ENCODE data around the gene THNSL1. TPM values are rescaled to one million over a fixed set of nuclear protein-coding genes. Genes with fewer than 3 reads are reported as not detected.
A peak's percentile ranks its signal among the peaks of the same experiment; 100 is the strongest.

Gene THNSL1
- total and polyA plus RNA-seq, 12 donors: 1.4 to 6.8 (median 5.1) TPM

GRCh38 chr10:24969841-24970281 lies 46.6 kb upstream of the THNSL1 start:
- no peak for TF ChIP-seq CTCF (IDR thresholded peaks at IDR 0.05)
- Histone ChIP-seq H3K27ac (peak overlapping the region in 2 of 10 donors; percentile 18 to 38), H3K9me3 (no peaks in the 10 kb centered on the region), H3K4me3 (no peak overlapping the region), H3K36me3 (no peaks in the 10 kb centered on the region), H3K4me1 (peaks cover 0 to 18% (median 0%) of the 10 kb centered on the region in 9 donors), H3K27me3 (no peaks in the 10 kb centered on the region)
- DNase-seq: peak in 1 of 2 donors; percentile 26
- WGBS, 2 donors: 53 to 71% methylated on average over 2 of the region's 2 CpGs
- ATAC-seq: peak in 6 of 8 donors; percentile 45 to 76 (median 64)
- intact Hi-C loops (cut with DNase I): no loop called here

DNA sequence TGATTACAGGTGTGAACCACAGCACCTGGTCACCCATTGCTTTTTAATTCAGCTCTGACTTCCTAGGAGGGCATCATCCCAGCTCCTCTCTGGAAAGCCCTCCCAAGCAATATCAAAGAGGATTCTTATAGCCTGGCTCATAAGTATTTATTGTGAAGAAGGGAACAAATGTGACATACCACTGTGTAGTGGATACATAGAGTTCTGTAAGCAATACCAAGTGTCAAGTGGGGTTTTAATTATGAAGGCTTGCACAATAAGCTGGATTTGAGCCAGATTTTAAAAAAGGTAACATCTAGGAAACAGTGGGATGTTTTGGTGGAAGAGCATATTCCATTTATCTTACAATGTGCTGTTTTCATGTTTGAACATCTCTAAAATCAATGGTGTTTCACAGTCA lies 45.0 kb upstream of the THNSL1 start:
- H3K27ac ChIP-seq: no peak overlapping the region
- no peak for TF ChIP-seq CTCF (IDR thresholded peaks at IDR 0.05)
- ATAC-seq: peak in 3 of 8 donors; percentile 61 to 73 (median 63)

DNA sequence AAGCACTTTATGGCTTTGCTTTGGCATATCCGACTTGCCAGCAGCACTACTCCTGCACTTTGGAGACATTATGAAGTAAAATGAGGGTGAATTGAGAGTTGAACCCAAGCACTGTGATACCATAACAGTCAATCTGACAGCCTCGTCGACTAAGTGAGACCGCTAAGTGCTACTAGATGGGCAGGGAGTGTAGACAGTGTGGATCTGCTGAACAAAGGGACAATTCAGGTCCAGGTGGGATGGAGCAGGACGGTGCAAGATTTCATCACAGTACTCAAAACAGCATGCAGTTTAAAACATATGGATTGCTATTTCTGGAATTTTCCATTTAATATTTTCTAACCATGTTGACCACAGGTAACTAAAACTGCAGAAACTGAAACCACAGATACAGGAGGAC lies 43.2 kb upstream of the THNSL1 start:
- ATAC-seq: no peak
- intact Hi-C loops (cut with DNase I): no loop called here
- no peak overlapping the region for H3K27ac ChIP-seq
- no peaks in the 10 kb centered on the region for H3K9me3 ChIP-seq
- no peaks in the 10 kb centered on the region for H3K27me3 ChIP-seq
- TF ChIP-seq CTCF (IDR thresholded peaks at IDR 0.05): no peak
- H3K4me3 ChIP-seq: no peak overlapping the region
- H3K36me3 ChIP-seq: no peaks in the 10 kb centered on the region
- 81 to 82% methylated on average over 5 of the region's 5 CpGs for WGBS, 2 donors
- H3K4me1 ChIP-seq: peaks cover 0 to 32% (median 0%) of the 10 kb centered on the region in 9 donors
- no peak for DNase-seq

More for the DNA sequence above, 45.0 kb upstream of the THNSL1 start:
- Histone ChIP-seq H3K4me1 (peaks cover 0 to 27% (median 0%) of the 10 kb centered on the region in 9 donors), H3K27me3 (no peaks in the 10 kb centered on the region), H3K36me3 (no peaks in the 10 kb centered on the region), H3K4me3 (no peak overlapping the region), H3K9me3 (no peaks in the 10 kb centered on the region)
- DNase-seq: no peak
- intact Hi-C loops (cut with DNase I): no loop called here

- WGBS, 2 donors: 26 to 29% methylated on average over 2 of the region's 2 CpGs
- ATAC-seq: peak; percentile 80 to 92 (median 86)
- Histone ChIP-seq H3K27ac (peak overlapping the region in 9 of 10 donors; percentile 38 to 74 (median 53)), H3K9me3 (no peaks in the 10 kb centered on the region), H3K4me1 (peaks cover 0 to 39% (median 0%) of the 10 kb centered on the region in 9 donors), H3K27me3 (no peaks in the 10 kb centered on the region), H3K4me3 (no peak overlapping the region), H3K36me3 (no peaks in the 10 kb centered on the region)
- DNase-seq: peak; percentile 38 to 48
- intact Hi-C loops (cut with DNase I): loop anchor here in 1 of 10 donors (5.0 kb wide), 1 partner anchor 253 kb away; the partner anchor contains the start of gene ARHGAP21
- TF ChIP-seq CTCF (IDR thresholded peaks at IDR 0.05): peak in 6 of 9 donors; percentile 5 to 20 (median 16)
Observed at GRCh38 chr10:24974976-24975375, 41.4 kb upstream of the THNSL1 start.
